H1 (cell line): ENCODE data around the gene STEAP4. TPM values are rescaled to one million over a fixed set of nuclear protein-coding genes. Genes with fewer than 3 reads are reported as not detected.

Experiments used
- CREB1 ChIP-seq: IDR thresholded peaks from 2 replicates; pipeline ENCODE4 v1.6.1; 2012; ENCODE audit warnings: inconsistent platforms
- EGR1 ChIP-seq: IDR thresholded peaks from 2 replicates; pipeline ENCODE4 v1.6.1; 2011; ENCODE audit warnings: low read depth, low read length, borderline replicate concordance
- JUN ChIP-seq: IDR thresholded peaks from 2 replicates; pipeline ENCODE4 v1.6.1; 2011; ENCODE audit warnings: low read depth, mild to moderate bottlenecking, improper control_type of control experiment, low read length
- MAFK ChIP-seq: IDR thresholded peaks from 2 replicates; pipeline ENCODE4 v1.6.1; 2012; ENCODE audit warnings: low read depth, mild to moderate bottlenecking, improper control_type of control experiment, low read length
- POLR2A ChIP-seq, 2 experiments: IDR thresholded peaks; 1 replicate in 1 of 2; 2 replicates in 1 of 2; pipeline ENCODE4 v1.6.1; 2011; ENCODE audit warnings: low read depth in 2 of 2, low read length in 2 of 2, mild to moderate bottlenecking in 2 of 2; ENCODE audit errors: control extremely low read depth in 1 of 2
- SIN3A ChIP-seq, 2 experiments: IDR thresholded peaks in 1 of 2; conservative IDR thresholded peaks in 1 of 2; 2 replicates each; pipeline ENCODE4 v1.6.1; 2011 to 2012; ENCODE audit warnings: low read length in 2 of 2, improper control_type of control experiment in 1 of 2, low read depth in 1 of 2, mild to moderate bottlenecking in 1 of 2
- SRF ChIP-seq: IDR thresholded peaks from 2 replicates; pipeline ENCODE4 v1.6.1; 2011; ENCODE audit warnings: mild to moderate bottlenecking, low read depth, low read length, moderate library complexity
- TCF12 ChIP-seq: IDR thresholded peaks from 2 replicates; pipeline ENCODE4 v1.6.1; 2011; ENCODE audit warnings: low read depth, mild to moderate bottlenecking, low read length
- polyA plus RNA-seq, 7 experiments: library from polyadenylated mRNA; depleted of rRNA in 3 of 7; stranded (reverse) in 5 of 7; unstranded in 2 of 7; fragments of >200 nt in 5 of 7; fragments of 200-250 nt in 2 of 7; gene quantifications; 1 replicate in 5 of 7; 2 replicates in 1 of 7; 4 replicates in 1 of 7; pipeline versions ENCODE4 v1.2.1 to v1.2.3, GENCODE V29; 2011 to 2013; ENCODE audit warnings: missing spikeins in 2 of 7, mixed read lengths in 2 of 7
- total RNA-seq: library from RNA; stranded (reverse); fragmentation: NEBNext Ultra II Directional; extraction: Animal tissue kit (Norgen Biotek cat#: 25700); gene quantifications from 2 replicates; pipeline ENCODE4 v1.2.1, GENCODE V29; 2021
- TF ChIP-seq, protein P1 (sequence below): fragments of 300-600 bp; sonication (generic); IDR thresholded peaks from 2 replicates; pipeline ENCODE4 v1.7.1; 2012; ENCODE audit warnings: low read length, moderate library complexity, mild to moderate bottlenecking, inconsistent platforms; ENCODE audit not compliant: insufficient replicate concordance
- TF ChIP-seq, protein P2 (sequence below), 3 experiments: IDR thresholded peaks; 1 replicate in 2 of 3; 2 replicates in 1 of 3; pipeline versions ENCODE4 v1.5.1 to v1.6.1; 2011; ENCODE audit warnings: low read length in 3 of 3, mild to moderate bottlenecking in 3 of 3, inconsistent platforms in 2 of 3, low read depth in 1 of 3, moderate library complexity in 1 of 3; ENCODE audit not compliant: insufficient read depth in 1 of 3; ENCODE audit errors: control extremely low read depth in 1 of 3

The STEAP4 gene
- total and polyA plus RNA-seq, 2 of the 8 experiments (the other 6 are each of a cell fraction or from before 2014, with no cell fraction given): under 0.01 TPM; not detected in 1

DNA sequence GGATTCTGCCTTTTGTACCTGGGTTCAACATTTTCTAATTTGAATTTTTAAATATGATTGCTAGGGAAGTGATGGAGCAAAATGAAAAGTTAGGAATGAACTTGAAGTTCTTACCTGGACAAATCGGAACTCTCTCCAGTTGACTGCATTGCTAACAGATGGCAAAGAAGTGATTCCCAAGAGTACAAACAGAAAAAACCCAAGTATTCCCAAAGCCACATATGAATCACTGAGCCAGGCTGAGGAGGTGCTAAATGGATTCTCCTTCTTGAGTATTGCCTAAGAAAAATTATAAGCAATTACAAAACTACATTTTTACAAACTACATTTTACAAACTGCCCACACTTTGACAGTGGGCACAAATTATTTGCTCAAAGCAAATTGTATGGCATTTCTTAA is 25.9 kb downstream of the STEAP4 start (continued):
- TF ChIP-seq, protein P1, sequence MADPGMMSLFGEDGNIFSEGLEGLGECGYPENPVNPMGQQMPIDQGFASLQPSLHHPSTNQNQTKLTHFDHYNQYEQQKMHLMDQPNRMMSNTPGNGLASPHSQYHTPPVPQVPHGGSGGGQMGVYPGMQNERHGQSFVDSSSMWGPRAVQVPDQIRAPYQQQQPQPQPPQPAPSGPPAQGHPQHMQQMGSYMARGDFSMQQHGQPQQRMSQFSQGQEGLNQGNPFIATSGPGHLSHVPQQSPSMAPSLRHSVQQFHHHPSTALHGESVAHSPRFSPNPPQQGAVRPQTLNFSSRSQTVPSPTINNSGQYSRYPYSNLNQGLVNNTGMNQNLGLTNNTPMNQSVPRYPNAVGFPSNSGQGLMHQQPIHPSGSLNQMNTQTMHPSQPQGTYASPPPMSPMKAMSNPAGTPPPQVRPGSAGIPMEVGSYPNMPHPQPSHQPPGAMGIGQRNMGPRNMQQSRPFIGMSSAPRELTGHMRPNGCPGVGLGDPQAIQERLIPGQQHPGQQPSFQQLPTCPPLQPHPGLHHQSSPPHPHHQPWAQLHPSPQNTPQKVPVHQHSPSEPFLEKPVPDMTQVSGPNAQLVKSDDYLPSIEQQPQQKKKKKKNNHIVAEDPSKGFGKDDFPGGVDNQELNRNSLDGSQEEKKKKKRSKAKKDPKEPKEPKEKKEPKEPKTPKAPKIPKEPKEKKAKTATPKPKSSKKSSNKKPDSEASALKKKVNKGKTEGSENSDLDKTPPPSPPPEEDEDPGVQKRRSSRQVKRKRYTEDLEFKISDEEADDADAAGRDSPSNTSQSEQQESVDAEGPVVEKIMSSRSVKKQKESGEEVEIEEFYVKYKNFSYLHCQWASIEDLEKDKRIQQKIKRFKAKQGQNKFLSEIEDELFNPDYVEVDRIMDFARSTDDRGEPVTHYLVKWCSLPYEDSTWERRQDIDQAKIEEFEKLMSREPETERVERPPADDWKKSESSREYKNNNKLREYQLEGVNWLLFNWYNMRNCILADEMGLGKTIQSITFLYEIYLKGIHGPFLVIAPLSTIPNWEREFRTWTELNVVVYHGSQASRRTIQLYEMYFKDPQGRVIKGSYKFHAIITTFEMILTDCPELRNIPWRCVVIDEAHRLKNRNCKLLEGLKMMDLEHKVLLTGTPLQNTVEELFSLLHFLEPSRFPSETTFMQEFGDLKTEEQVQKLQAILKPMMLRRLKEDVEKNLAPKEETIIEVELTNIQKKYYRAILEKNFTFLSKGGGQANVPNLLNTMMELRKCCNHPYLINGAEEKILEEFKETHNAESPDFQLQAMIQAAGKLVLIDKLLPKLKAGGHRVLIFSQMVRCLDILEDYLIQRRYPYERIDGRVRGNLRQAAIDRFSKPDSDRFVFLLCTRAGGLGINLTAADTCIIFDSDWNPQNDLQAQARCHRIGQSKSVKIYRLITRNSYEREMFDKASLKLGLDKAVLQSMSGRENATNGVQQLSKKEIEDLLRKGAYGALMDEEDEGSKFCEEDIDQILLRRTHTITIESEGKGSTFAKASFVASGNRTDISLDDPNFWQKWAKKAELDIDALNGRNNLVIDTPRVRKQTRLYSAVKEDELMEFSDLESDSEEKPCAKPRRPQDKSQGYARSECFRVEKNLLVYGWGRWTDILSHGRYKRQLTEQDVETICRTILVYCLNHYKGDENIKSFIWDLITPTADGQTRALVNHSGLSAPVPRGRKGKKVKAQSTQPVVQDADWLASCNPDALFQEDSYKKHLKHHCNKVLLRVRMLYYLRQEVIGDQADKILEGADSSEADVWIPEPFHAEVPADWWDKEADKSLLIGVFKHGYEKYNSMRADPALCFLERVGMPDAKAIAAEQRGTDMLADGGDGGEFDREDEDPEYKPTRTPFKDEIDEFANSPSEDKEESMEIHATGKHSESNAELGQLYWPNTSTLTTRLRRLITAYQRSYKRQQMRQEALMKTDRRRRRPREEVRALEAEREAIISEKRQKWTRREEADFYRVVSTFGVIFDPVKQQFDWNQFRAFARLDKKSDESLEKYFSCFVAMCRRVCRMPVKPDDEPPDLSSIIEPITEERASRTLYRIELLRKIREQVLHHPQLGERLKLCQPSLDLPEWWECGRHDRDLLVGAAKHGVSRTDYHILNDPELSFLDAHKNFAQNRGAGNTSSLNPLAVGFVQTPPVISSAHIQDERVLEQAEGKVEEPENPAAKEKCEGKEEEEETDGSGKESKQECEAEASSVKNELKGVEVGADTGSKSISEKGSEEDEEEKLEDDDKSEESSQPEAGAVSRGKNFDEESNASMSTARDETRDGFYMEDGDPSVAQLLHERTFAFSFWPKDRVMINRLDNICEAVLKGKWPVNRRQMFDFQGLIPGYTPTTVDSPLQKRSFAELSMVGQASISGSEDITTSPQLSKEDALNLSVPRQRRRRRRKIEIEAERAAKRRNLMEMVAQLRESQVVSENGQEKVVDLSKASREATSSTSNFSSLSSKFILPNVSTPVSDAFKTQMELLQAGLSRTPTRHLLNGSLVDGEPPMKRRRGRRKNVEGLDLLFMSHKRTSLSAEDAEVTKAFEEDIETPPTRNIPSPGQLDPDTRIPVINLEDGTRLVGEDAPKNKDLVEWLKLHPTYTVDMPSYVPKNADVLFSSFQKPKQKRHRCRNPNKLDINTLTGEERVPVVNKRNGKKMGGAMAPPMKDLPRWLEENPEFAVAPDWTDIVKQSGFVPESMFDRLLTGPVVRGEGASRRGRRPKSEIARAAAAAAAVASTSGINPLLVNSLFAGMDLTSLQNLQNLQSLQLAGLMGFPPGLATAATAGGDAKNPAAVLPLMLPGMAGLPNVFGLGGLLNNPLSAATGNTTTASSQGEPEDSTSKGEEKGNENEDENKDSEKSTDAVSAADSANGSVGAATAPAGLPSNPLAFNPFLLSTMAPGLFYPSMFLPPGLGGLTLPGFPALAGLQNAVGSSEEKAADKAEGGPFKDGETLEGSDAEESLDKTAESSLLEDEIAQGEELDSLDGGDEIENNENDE: no peak
- TF ChIP-seq MAFK: no peak
- no peak for TF ChIP-seq TCF12
- TF ChIP-seq, protein P2, sequence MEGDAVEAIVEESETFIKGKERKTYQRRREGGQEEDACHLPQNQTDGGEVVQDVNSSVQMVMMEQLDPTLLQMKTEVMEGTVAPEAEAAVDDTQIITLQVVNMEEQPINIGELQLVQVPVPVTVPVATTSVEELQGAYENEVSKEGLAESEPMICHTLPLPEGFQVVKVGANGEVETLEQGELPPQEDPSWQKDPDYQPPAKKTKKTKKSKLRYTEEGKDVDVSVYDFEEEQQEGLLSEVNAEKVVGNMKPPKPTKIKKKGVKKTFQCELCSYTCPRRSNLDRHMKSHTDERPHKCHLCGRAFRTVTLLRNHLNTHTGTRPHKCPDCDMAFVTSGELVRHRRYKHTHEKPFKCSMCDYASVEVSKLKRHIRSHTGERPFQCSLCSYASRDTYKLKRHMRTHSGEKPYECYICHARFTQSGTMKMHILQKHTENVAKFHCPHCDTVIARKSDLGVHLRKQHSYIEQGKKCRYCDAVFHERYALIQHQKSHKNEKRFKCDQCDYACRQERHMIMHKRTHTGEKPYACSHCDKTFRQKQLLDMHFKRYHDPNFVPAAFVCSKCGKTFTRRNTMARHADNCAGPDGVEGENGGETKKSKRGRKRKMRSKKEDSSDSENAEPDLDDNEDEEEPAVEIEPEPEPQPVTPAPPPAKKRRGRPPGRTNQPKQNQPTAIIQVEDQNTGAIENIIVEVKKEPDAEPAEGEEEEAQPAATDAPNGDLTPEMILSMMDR (IDR thresholded peaks at IDR 0.05; ENCODE audit: control extremely low read depth in 1 of 3, insufficient read depth in 1 of 3, low read depth in 1 of 3, low read length in 3 of 3): no peak
- no peak for TF ChIP-seq CREB1
- TF ChIP-seq EGR1: no peak
- TF ChIP-seq SIN3A (conservative IDR thresholded peaks at IDR 0.05 in 1 of 2, IDR thresholded peaks at IDR 0.05 in 1 of 2; ENCODE audit: low read depth in 1 of 2, low read length in 2 of 2): no peak
- TF ChIP-seq SRF: no peak
- TF ChIP-seq POLR2A (IDR thresholded peaks at IDR 0.05; ENCODE audit: control extremely low read depth in 1 of 2, low read depth in 2 of 2, low read length in 2 of 2): no peak
- TF ChIP-seq JUN: no peak
